Activated naive CD8-positive, alpha-beta T cell treated with anti-CD3 and anti-CD28 coated beads, Interleukin-2, amount 50 U/mL, for 24 hours (primary cell): ENCODE measurements around the gene TRIM61.
A peak's percentile ranks its signal among the peaks of the same experiment; 100 is the strongest.
"Not testable (repeated sequence)": the region's sequence is repeated elsewhere in the genome, so short reads cannot be mapped to it uniquely, and the experiment has no call there.

Experiments used
- ATAC-seq: fragments of 150-1000 bp; cut with Tn5 transposase; one replicate; pipeline ENCODE4 v1.10.0; 2021
- DNase-seq: peaks from one replicate; pipeline ENCODE4 v3.0.0; 2021
- H3K27ac Mint-ChIP-seq: one replicate; pipeline ENCODE4 v1.8.0; 2021; ENCODE audit warnings: mild to moderate bottlenecking, mixed read lengths
- H3K27me3 Mint-ChIP-seq: one replicate; pipeline ENCODE4 v1.8.0; 2021; ENCODE audit warnings: mixed read lengths
- H3K36me3 Mint-ChIP-seq: one replicate; pipeline ENCODE4 v1.8.0; 2021; ENCODE audit warnings: low read depth, mixed read lengths
- H3K4me1 Mint-ChIP-seq: one replicate; pipeline ENCODE4 v1.8.0; 2021; ENCODE audit warnings: mixed read lengths
- H3K4me3 Mint-ChIP-seq: one replicate; pipeline ENCODE4 v1.8.0; 2021; ENCODE audit warnings: mild to moderate bottlenecking, moderate library complexity, mixed read lengths
- H3K9me3 Mint-ChIP-seq: one replicate; pipeline ENCODE4 v1.8.0; 2021; ENCODE audit warnings: mixed read lengths

TRIM61 gene

DNA sequence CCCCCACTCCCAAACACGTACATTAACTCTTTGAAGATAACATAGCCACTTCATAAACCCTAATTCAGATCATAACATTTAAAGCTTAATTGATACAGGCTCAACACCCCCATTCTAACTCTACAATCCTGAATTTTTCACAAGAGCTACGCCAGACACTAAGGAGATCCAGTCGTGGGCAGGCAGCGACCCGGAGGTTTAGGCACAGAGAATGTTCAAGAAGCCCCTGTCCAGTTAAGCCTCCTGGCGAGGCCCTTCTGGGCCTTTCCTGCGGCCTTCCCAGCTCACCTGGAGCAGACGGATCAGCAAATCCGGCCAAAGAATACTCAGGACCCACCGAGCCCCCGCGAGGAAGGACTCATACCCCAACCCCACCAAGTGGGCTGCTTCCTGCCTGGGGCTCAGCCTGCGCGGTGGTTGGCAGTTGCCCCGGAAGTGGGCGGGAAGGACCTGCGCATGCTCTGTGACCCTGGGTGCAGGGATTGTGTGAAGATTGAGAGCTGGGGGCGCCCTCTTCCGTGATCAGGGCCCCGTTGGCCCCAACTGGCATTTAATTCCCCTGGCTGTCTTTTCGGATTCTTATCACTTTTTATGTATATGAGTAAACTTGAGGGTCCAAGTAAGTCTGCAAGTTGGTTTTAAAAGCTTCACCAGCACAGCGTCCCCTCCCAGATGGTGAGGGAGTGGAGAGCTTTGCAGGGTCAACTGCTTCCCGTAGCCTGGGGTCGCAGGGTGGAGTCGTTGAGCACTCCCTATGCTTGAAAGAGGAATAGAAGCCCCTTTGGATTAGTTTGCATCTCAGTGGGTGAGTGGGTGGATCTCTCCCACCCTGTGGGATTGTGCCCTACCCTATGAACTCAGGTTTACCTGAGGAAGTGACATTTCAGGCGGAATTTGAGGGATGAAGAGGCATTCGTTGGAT is at the start of gene TRIM61:
TSS of gene TRIM61 (minus strand) at position 415 of the 922 bp plus-strand sequence. CDS start 7,655 bp downstream, outside the sequence.
- peaks cover 16% of the 10 kb centered on the region for H3K4me1 Mint-ChIP-seq
- peak within 1 kb of the TSS; percentile 90 for H3K27ac Mint-ChIP-seq
- no peaks in the 10 kb centered on the region for H3K9me3 Mint-ChIP-seq
- peak within 1 kb of the TSS; percentile 85 for H3K4me3 Mint-ChIP-seq
- H3K27me3 Mint-ChIP-seq = peaks cover 2% of the 10 kb centered on the region
- DNase-seq = peak; percentile 62
- H3K36me3 Mint-ChIP-seq = peaks cover 10% of the 10 kb centered on the region
- peak; percentile 90 for ATAC-seq

GRCh38 chr4:165025782-165026181 is 48.3 kb upstream of the TRIM61 start:
- not testable (repeated sequence) for ATAC-seq, H3K36me3 Mint-ChIP-seq, H3K9me3 Mint-ChIP-seq, H3K27ac Mint-ChIP-seq, H3K4me3 Mint-ChIP-seq, DNase-seq, H3K27me3 Mint-ChIP-seq, H3K4me1 Mint-ChIP-seq

DNA sequence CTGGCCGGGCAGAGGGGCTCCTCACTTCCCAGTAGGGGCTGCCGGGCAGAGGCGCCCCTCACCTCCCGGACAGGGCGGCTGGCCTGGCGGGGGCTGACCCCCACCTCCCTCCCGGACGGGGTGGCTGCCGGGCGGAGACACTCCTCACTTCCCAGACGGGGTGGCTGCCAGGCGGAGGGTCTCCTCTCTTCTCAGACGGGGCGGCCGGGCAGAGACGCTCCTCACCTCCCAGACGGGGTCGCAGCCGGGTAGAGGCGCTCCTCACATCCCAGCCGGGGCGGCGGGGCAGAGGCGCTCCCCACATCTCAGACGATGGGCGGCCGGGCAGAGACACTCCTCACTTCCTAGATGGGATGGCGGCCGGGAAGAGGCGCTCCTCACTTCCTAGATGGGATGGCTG is 42.5 kb upstream of the TRIM61 start:
- not testable (repeated sequence) for DNase-seq, H3K4me1 Mint-ChIP-seq, H3K36me3 Mint-ChIP-seq, H3K27me3 Mint-ChIP-seq, H3K9me3 Mint-ChIP-seq, H3K4me3 Mint-ChIP-seq, ATAC-seq, H3K27ac Mint-ChIP-seq

DNA sequence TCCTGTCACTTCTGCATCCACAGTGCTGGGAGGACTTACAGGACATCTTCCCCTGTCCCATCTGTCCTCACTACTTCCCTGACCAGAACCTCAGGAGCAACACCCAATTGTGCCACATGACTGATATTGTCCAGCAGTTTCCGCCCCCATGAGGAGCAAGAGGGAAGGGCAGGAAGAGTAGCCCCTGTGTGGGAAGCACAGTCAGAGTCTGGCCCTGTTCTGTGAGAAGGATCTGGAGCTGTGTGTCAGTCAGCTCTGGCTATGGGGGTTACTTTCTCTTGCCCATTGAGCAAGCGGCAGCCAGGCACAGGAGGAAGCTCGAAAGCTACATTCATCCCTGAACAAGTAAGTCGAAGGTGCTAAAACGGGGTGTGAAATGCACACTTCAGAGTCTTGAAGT is 39.5 kb upstream of the TRIM61 start:
- Mint-ChIP-seq H3K9me3 (no peaks in the 10 kb centered on the region), H3K27ac (no peak overlapping the region), H3K27me3 (no peaks in the 10 kb centered on the region), H3K4me3 (no peak overlapping the region), H3K4me1 (no peaks in the 10 kb centered on the region), H3K36me3 (no peaks in the 10 kb centered on the region)
- ATAC-seq (peak; percentile 36), DNase-seq (no peak)

- no peak for DNase-seq
- Mint-ChIP-seq H3K9me3 (no peaks in the 10 kb centered on the region), H3K4me1 (peaks cover 10% of the 10 kb centered on the region), H3K4me3 (no peak overlapping the region), H3K27ac (no peak overlapping the region), H3K27me3 (peaks cover 5% of the 10 kb centered on the region), H3K36me3 (no peaks in the 10 kb centered on the region)
- ATAC-seq = no peak
These were observed 36.2 kb upstream of the TRIM61 start for GRCh38 chr4:165013691-165014090.

- H3K27ac Mint-ChIP-seq = no peak overlapping the region
- DNase-seq (no peak), ATAC-seq (no peak)
- H3K27me3 Mint-ChIP-seq = peaks cover 8% of the 10 kb centered on the region
- H3K36me3 Mint-ChIP-seq = no peaks in the 10 kb centered on the region
- no peak overlapping the region for H3K4me3 Mint-ChIP-seq
- H3K9me3 Mint-ChIP-seq = no peaks in the 10 kb centered on the region
- H3K4me1 Mint-ChIP-seq = peaks cover 10% of the 10 kb centered on the region
These were observed 33.9 kb upstream of the TRIM61 start for GRCh38 chr4:165011403-165011802.

- no peaks in the 10 kb centered on the region for H3K9me3 Mint-ChIP-seq
- H3K27me3 Mint-ChIP-seq = peaks cover 8% of the 10 kb centered on the region
- no peak for ATAC-seq
- H3K27ac Mint-ChIP-seq = no peak overlapping the region
- H3K36me3 Mint-ChIP-seq = no peaks in the 10 kb centered on the region
- H3K4me1 Mint-ChIP-seq = peaks cover 10% of the 10 kb centered on the region
- H3K4me3 Mint-ChIP-seq = no peak overlapping the region
- DNase-seq = no peak
These were observed 33.5 kb upstream of the TRIM61 start for GRCh38 chr4:165010991-165011390.

GRCh38 chr4:165010487-165010886 is 33.0 kb upstream of the TRIM61 start:
- Mint-ChIP-seq H3K27ac (no peak overlapping the region), H3K9me3 (no peaks in the 10 kb centered on the region), H3K4me3 (no peak overlapping the region), H3K36me3 (no peaks in the 10 kb centered on the region), H3K4me1 (peaks cover 10% of the 10 kb centered on the region), H3K27me3 (peaks cover 8% of the 10 kb centered on the region)
- ATAC-seq (no peak), DNase-seq (no peak)

- Mint-ChIP-seq H3K27ac (peak overlapping the region; percentile 46), H3K4me1 (peaks cover 10% of the 10 kb centered on the region), H3K36me3 (no peaks in the 10 kb centered on the region), H3K27me3 (peaks cover 11% of the 10 kb centered on the region), H3K9me3 (no peaks in the 10 kb centered on the region), H3K4me3 (no peak overlapping the region)
- DNase-seq (no peak), ATAC-seq (peak; percentile 91)
These were observed 32.2 kb upstream of the TRIM61 start for GRCh38 chr4:165009493-165010227.

- H3K27ac Mint-ChIP-seq = no peak overlapping the region
- DNase-seq (no peak), ATAC-seq (no peak)
- no peaks in the 10 kb centered on the region for H3K36me3 Mint-ChIP-seq
- H3K27me3 Mint-ChIP-seq = peaks cover 11% of the 10 kb centered on the region
- H3K9me3 Mint-ChIP-seq = no peaks in the 10 kb centered on the region
- H3K4me1 Mint-ChIP-seq = peaks cover 10% of the 10 kb centered on the region
- H3K4me3 Mint-ChIP-seq = no peak overlapping the region
These were observed 29.4 kb upstream of the TRIM61 start for GRCh38 chr4:165006886-165007285.

- DNase-seq (no peak), ATAC-seq (no peak)
- Mint-ChIP-seq H3K27me3 (peaks cover 9% of the 10 kb centered on the region), H3K27ac (no peak overlapping the region), H3K9me3 (no peaks in the 10 kb centered on the region), H3K4me1 (peaks cover 10% of the 10 kb centered on the region), H3K36me3 (no peaks in the 10 kb centered on the region), H3K4me3 (no peak overlapping the region)
These were observed 29.0 kb upstream of the TRIM61 start for GRCh38 chr4:165006456-165006855.

DNA sequence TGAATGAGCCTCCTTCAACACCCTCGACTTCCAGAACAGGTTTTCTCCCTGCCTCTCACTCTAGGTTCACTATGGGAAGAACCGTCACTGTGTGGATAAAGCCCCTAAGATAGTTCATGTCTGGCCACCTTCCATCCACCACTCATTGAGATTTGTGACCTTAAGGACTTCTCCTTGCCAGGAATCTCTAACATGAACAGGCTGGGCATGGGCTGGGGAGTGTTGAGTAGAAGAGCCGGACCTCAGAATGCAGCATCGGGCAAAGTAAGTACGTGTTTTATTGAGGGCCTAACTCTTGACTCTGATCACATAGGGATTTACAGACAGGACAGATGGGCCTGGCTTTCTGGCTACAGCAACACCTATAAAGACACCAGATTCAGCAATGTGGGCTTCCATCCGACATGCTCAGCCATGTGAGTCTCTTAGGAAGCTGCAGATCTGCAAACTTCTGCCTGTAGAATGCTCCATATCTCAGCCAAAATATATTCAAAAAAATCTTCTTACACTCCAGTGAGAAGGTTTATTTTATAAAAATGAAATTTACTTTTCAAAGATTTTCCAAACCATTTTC is 28.0 kb upstream of the TRIM61 start:
- H3K4me3 Mint-ChIP-seq = no peak overlapping the region

GRCh38 chr4:165001957-165002356 is 24.5 kb upstream of the TRIM61 start:
- peaks cover 15% of the 10 kb centered on the region for H3K27me3 Mint-ChIP-seq

More for the DNA sequence above, 28.0 kb upstream of the TRIM61 start:
- Mint-ChIP-seq H3K4me1 (peaks cover 10% of the 10 kb centered on the region), H3K27ac (no peak overlapping the region), H3K9me3 (no peaks in the 10 kb centered on the region), H3K36me3 (no peaks in the 10 kb centered on the region), H3K27me3 (peaks cover 6% of the 10 kb centered on the region)
- DNase-seq = no peak
- no peak for ATAC-seq

DNA sequence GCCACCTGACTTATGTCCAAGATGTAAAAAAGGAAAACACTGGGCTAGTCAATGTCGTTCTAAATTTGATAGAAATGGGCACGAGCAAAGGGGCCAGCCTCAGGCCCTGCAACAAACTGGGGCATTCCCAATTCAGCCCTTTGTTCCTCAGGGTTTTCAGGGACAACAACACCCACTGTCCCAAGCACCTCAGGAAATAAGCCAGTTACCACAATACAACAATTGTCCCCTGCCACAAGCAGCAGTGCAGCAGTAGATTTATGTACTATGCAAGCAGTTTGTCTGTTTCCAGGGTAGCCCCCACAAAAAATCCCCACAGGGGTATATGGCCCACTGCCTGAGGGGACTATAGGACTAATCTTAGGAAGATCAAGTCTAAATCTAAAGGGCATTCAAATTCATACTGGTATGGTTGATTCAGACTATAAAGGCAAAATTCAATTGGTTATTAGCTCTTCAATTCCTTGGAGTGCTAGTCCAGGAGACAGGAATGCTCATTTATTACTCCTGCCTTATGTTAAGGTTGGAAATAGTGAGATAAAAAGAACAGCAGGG is 21.1 kb upstream of the TRIM61 start:
- H3K9me3 Mint-ChIP-seq, H3K4me1 Mint-ChIP-seq, DNase-seq, H3K4me3 Mint-ChIP-seq, ATAC-seq, H3K36me3 Mint-ChIP-seq, H3K27ac Mint-ChIP-seq: not testable (repeated sequence)
- H3K27me3 Mint-ChIP-seq = peaks cover 12% of the 10 kb centered on the region

More at GRCh38 chr4:165001957-165002356, 24.5 kb upstream of the TRIM61 start:
- not testable (repeated sequence) for H3K9me3 Mint-ChIP-seq, H3K4me3 Mint-ChIP-seq, H3K4me1 Mint-ChIP-seq, H3K36me3 Mint-ChIP-seq, H3K27ac Mint-ChIP-seq, ATAC-seq, DNase-seq
